OCI-LY3 (cell line): ENCODE measurements around the gene STAT5A.

Source experiments
- CTCF ChIP-seq: fragments of 200-600, 300-600 bp; sonication (generic); IDR thresholded peaks from 2 replicates; pipeline ENCODE4 v1.5.1; 2014; ENCODE audit warnings: antibody characterized with exemption, low read length, low read depth
- EZH2phosphoT487 ChIP-seq: fragments of 200-600 bp; shearing (Covaris generic); IDR thresholded peaks from 2 replicates; pipeline ENCODE4 v1.6.1; 2018; ENCODE audit warnings: antibody characterized with exemption, mixed run types, low read depth

GRCh38 chr17:42274812-42275526 lies 13.3 kb upstream of the STAT5A start:
- TF ChIP-seq CTCF (no peak), EZH2phosphoT487 (no peak)
